ENCODE measurements around the gene KCMF1. TPM values are rescaled to one million over a fixed set of nuclear protein-coding genes. Genes with fewer than 3 reads are reported as not detected.
A peak's percentile ranks its signal among the peaks of the same experiment; 100 is the strongest.

KCMF1 gene
- total RNA-seq, 3 donors from 2014 or later, result 73.0 to 95.2 (median 85.0) TPM

DNA sequence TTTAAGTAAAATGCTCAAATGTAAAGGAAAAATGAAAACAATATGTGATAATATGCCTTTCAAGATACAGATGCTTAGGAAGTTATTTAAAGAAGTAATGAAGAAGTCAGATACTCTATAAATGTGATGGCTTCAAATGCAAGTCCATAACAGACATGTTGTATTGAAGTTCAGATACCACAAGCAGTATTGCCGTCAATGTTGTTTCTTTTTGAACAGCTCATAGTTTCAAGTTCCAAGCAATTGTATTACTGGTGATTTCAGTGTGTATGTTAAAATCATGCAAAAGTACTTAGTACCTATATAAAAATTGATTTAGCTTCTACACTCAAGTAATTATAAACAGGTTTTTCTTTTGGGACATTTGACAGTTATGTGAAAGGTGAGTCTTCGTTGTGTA, 24.9 kb downstream of the KCMF1 start:
- intact Hi-C loops (cut with DNase I, micrococcal nuclease), result no loop called here
- Histone ChIP-seq H3K9me3 (no peaks in the 10 kb centered on the region), H3K4me3 (no peak overlapping the region), H3K4me1 (ENCODE audit: low read depth) (peaks cover 18% of the 10 kb centered on the region), H3K36me3 (ENCODE audit: low read depth) (no peaks in the 10 kb centered on the region)
- DNase-seq (no peak), ATAC-seq (no peak)
- TF ChIP-seq, protein P1, sequence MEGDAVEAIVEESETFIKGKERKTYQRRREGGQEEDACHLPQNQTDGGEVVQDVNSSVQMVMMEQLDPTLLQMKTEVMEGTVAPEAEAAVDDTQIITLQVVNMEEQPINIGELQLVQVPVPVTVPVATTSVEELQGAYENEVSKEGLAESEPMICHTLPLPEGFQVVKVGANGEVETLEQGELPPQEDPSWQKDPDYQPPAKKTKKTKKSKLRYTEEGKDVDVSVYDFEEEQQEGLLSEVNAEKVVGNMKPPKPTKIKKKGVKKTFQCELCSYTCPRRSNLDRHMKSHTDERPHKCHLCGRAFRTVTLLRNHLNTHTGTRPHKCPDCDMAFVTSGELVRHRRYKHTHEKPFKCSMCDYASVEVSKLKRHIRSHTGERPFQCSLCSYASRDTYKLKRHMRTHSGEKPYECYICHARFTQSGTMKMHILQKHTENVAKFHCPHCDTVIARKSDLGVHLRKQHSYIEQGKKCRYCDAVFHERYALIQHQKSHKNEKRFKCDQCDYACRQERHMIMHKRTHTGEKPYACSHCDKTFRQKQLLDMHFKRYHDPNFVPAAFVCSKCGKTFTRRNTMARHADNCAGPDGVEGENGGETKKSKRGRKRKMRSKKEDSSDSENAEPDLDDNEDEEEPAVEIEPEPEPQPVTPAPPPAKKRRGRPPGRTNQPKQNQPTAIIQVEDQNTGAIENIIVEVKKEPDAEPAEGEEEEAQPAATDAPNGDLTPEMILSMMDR (IDR thresholded peaks at IDR 0.05), result no peak

DNA sequence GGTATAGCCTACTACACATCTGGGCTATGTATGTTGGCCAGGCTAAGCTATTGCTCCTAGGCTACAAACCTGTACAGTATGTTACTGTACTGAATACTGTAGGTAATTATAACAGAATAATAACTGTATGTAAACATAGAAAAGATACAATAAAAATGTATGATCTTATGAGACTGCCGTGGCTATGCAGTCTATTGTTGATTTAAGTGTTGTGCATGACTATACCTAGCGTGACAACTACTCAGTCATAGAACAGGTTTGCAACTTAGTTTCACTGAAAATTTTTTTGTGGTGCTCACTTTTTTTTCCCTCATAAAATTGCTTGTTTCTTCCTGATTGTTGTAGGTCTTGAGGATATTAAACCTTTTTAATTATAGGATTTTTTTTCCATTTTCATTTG, 25.9 kb downstream of the KCMF1 start:
- intact Hi-C loops (cut with DNase I, micrococcal nuclease), result no loop called here
- peaks cover 18% of the 10 kb centered on the region for H3K4me1 ChIP-seq (ENCODE audit: low read depth)
- H3K4me3 ChIP-seq, result no peak overlapping the region
- no peaks in the 10 kb centered on the region for H3K36me3 ChIP-seq (ENCODE audit: low read depth)
- ATAC-seq, result peak; percentile 89
- no peaks in the 10 kb centered on the region for H3K9me3 ChIP-seq
- no peak for DNase-seq
- TF ChIP-seq, protein P1 (IDR thresholded peaks at IDR 0.05), result no peak

DNA sequence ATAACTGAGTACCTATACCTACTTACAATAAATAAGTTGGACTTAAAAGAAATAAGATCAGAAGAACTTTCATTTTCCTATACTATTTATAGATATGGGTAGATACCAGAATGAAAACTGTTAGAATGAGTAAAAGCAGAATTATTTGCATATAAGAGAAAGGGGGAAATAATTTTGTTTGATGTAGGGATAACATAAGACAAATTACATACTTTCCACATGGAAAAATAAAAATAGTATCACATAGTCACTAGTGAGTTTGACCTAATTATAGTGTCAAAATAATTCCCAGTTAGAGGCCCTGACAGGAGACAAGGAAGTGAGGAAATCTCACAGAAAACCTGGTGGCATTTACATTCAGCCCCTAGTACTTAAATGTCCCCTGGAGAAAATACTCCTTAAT, 28.6 kb downstream of the KCMF1 start:
- H3K36me3 ChIP-seq (ENCODE audit: low read depth), result no peaks in the 10 kb centered on the region
- ATAC-seq, result no peak
- intact Hi-C loops (cut with DNase I, micrococcal nuclease), result no loop called here

DNA sequence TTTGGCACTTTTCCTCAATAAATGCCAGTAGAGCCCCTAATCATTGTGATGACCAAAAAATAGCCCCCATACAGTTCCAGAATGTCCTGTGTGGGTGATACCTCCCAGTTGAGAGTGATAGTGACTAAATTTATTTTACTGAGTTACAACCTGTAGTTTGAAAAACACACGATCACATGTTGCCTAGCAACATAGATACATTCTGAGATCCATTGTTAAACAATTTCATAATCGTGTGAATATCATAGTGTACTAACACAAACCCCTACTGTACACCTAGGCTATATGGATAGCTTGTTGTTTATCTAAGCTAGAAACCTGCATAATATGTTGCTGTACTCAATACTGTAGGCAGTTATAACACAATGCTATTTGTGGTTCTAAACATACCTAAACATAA, 30.6 kb downstream of the KCMF1 start:
- H3K4me3 ChIP-seq, result no peak overlapping the region
- peaks cover 15% of the 10 kb centered on the region for H3K4me1 ChIP-seq (ENCODE audit: low read depth)
- ATAC-seq, result peak; percentile 53
- no peaks in the 10 kb centered on the region for H3K36me3 ChIP-seq (ENCODE audit: low read depth)
- no peaks in the 10 kb centered on the region for H3K9me3 ChIP-seq
- intact Hi-C loops (cut with DNase I, micrococcal nuclease), result no loop called here
- no peak for DNase-seq
- TF ChIP-seq, protein P1 (IDR thresholded peaks at IDR 0.05), result no peak

More for the DNA sequence above, 28.6 kb downstream of the KCMF1 start:
- Histone ChIP-seq H3K4me3 (no peak overlapping the region), H3K4me1 (ENCODE audit: low read depth) (peaks cover 18% of the 10 kb centered on the region), H3K9me3 (no peaks in the 10 kb centered on the region)
- DNase-seq, result no peak
- TF ChIP-seq, protein P1 (IDR thresholded peaks at IDR 0.05), result no peak

DNA sequence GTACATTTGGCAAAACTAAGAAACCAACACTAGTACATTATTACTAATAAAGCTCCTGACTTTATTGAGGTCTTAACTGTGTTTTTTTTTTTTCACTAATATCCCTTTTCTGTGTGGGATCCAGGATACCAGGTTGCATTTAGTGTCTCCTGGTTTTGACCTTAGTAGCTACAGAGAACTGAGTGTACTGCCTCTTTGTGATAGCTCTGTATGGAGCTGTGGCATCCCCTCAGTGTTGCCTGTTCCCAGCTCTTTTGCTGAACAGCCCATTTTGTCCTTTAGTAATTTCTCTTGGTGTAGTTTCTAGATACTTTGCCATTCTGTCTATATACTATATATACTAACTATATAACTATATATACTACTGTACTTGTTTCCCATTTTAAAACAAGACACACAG, 31.6 kb downstream of the KCMF1 start:
- no peak for ATAC-seq
- peaks cover 7% of the 10 kb centered on the region for H3K4me1 ChIP-seq (ENCODE audit: low read depth)
- TF ChIP-seq, protein P1 (IDR thresholded peaks at IDR 0.05), result no peak

DNA sequence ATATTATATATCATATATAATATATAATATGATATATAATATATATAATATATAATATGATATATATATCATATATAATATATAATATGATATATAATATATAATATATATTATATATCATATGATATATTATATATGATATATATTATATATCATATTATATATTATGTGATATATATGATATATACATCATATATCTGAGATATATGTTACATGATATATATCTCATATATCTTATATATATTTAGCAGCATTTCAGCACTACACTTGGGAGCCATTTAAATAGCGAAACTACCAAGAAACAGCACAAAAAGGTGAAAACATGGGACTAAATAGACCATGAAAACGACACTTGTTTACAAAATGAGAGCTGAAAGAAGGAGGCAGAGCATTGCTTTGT, 37.3 kb downstream of the KCMF1 start:
- H3K4me3 ChIP-seq, result no peak overlapping the region
- DNase-seq (no peak), ATAC-seq (no peak)
- TF ChIP-seq, protein P1 (IDR thresholded peaks at IDR 0.05), result no peak
- intact Hi-C loops (cut with DNase I, micrococcal nuclease), result no loop called here
- H3K4me1 ChIP-seq (ENCODE audit: low read depth), result peaks cover 4% of the 10 kb centered on the region
- H3K9me3 ChIP-seq, result no peaks in the 10 kb centered on the region
- H3K36me3 ChIP-seq (ENCODE audit: low read depth), result peaks cover 3% of the 10 kb centered on the region

More for the DNA sequence above, 31.6 kb downstream of the KCMF1 start:
- Histone ChIP-seq H3K9me3 (no peaks in the 10 kb centered on the region), H3K36me3 (ENCODE audit: low read depth) (no peaks in the 10 kb centered on the region), H3K4me3 (no peak overlapping the region)
- intact Hi-C loops (cut with DNase I, micrococcal nuclease), result no loop called here
- no peak for DNase-seq

All from mucosa of descending colon (tissue), 3 donors.